ENCODE measurements around the gene B3GNT9.

- TF ChIP-seq ARNT (IDR thresholded peaks at IDR 0.05): no peak
- no peak for TF ChIP-seq NFRKB (IDR thresholded peaks at IDR 0.05)
- no peak for TF ChIP-seq LEF1 (IDR thresholded peaks at IDR 0.05; ENCODE audit: borderline replicate concordance)
- TF ChIP-seq ELF4 (IDR thresholded peaks at IDR 0.05): no peak
Measured at GRCh38 chr16:67148656-67149275, 2.0 kb downstream of the B3GNT9 start.
